ENCODE results near the gene WNT10A.

WNT10A gene

GRCh38 chr2:218878926-218879761 is 1.5 kb upstream of the WNT10A start:
- Histone ChIP-seq H3K9me2 (replicated peaks; ENCODE audit: low read depth, low read length) (no peaks in the 10 kb centered on the region), H3F3A (ENCODE audit: low read depth) (no peaks in the 10 kb centered on the region), H4K20me1 (ENCODE audit: insufficient read depth, low read length, poor library complexity, severe bottlenecking) (no peaks in the 10 kb centered on the region), H3K4me2 (ENCODE audit: low read depth, low read length, poor library complexity, severe bottlenecking) (no peak overlapping the region), H3K9me3 (ENCODE audit: insufficient read depth, low read depth, low read length) (no peaks in the 10 kb centered on the region), H2AFZ (ENCODE audit: low read length) (no peak overlapping the region), H3K36me3 (ENCODE audit: insufficient read depth, low read length) (no peaks in the 10 kb centered on the region), H3K27me3 (ENCODE audit: insufficient read depth, low read length, poor library complexity, severe bottlenecking) (no peaks in the 10 kb centered on the region), H3K9ac (ENCODE audit: low read depth, low read length, poor library complexity, severe bottlenecking) (no peak overlapping the region), H3K4me1 (ENCODE audit: insufficient read depth, low read length, poor library complexity, severe bottlenecking) (peaks cover 17% of the 10 kb centered on the region), H3K4me3 (ENCODE audit: low read length, poor library complexity, severe bottlenecking) (no peak overlapping the region), H3K79me2 (ENCODE audit: insufficient read depth, low read length) (no peaks in the 10 kb centered on the region)
- TF ChIP-seq EZH2phosphoT487 (IDR thresholded peaks at IDR 0.05; ENCODE audit: borderline replicate concordance): no peak
- TF ChIP-seq CTCF (conservative IDR thresholded peaks at IDR 0.05; ENCODE audit: low read length): no peak

GRCh38 chr2:218879776-218880101 is 913 bp upstream of the WNT10A start:
- H3K4me2 ChIP-seq (ENCODE audit: low read depth, low read length, poor library complexity, severe bottlenecking): peak overlapping the region; percentile 46
- H3K4me3 ChIP-seq (ENCODE audit: low read length, poor library complexity, severe bottlenecking): peak overlapping the region; percentile 40

GRCh38 chr2:218880859-218881594 is 375 bp downstream of the WNT10A start:
- H4K20me1 ChIP-seq (ENCODE audit: insufficient read depth, low read length, poor library complexity, severe bottlenecking): no peaks in the 10 kb centered on the region
- H2AFZ ChIP-seq (ENCODE audit: low read length): no peak overlapping the region
- H3K9ac ChIP-seq (ENCODE audit: low read depth, low read length, poor library complexity, severe bottlenecking): no peak overlapping the region
- no peak overlapping the region for H3K4me2 ChIP-seq (ENCODE audit: low read depth, low read length, poor library complexity, severe bottlenecking)
- TF ChIP-seq CTCF (conservative IDR thresholded peaks at IDR 0.05; ENCODE audit: low read length): no peak
- no peak for TF ChIP-seq EZH2phosphoT487 (IDR thresholded peaks at IDR 0.05; ENCODE audit: borderline replicate concordance)
- H3K27me3 ChIP-seq (ENCODE audit: insufficient read depth, low read length, poor library complexity, severe bottlenecking): no peaks in the 10 kb centered on the region
- peaks cover 17% of the 10 kb centered on the region for H3K4me1 ChIP-seq (ENCODE audit: insufficient read depth, low read length, poor library complexity, severe bottlenecking)
- no peaks in the 10 kb centered on the region for H3K79me2 ChIP-seq (ENCODE audit: insufficient read depth, low read length)
- no peaks in the 10 kb centered on the region for H3K36me3 ChIP-seq (ENCODE audit: insufficient read depth, low read length)
- H3K9me2 ChIP-seq (replicated peaks; ENCODE audit: low read depth, low read length): no peaks in the 10 kb centered on the region
- no peak overlapping the region for H3K4me3 ChIP-seq (ENCODE audit: low read length, poor library complexity, severe bottlenecking)
- H3K9me3 ChIP-seq (ENCODE audit: insufficient read depth, low read depth, low read length): no peaks in the 10 kb centered on the region
- no peaks in the 10 kb centered on the region for H3F3A ChIP-seq (ENCODE audit: low read depth)

More at GRCh38 chr2:218879776-218880101, 913 bp upstream of the WNT10A start:
- Histone ChIP-seq H3K79me2 (ENCODE audit: insufficient read depth, low read length) (no peaks in the 10 kb centered on the region), H3K27me3 (ENCODE audit: insufficient read depth, low read length, poor library complexity, severe bottlenecking) (no peaks in the 10 kb centered on the region), H3K9me3 (ENCODE audit: insufficient read depth, low read depth, low read length) (no peaks in the 10 kb centered on the region), H3K9ac (ENCODE audit: low read depth, low read length, poor library complexity, severe bottlenecking) (no peak overlapping the region), H4K20me1 (ENCODE audit: insufficient read depth, low read length, poor library complexity, severe bottlenecking) (no peaks in the 10 kb centered on the region), H2AFZ (ENCODE audit: low read length) (no peak overlapping the region), H3K36me3 (ENCODE audit: insufficient read depth, low read length) (no peaks in the 10 kb centered on the region), H3K9me2 (replicated peaks; ENCODE audit: low read depth, low read length) (no peaks in the 10 kb centered on the region), H3F3A (ENCODE audit: low read depth) (no peaks in the 10 kb centered on the region), H3K4me1 (ENCODE audit: insufficient read depth, low read length, poor library complexity, severe bottlenecking) (peaks cover 17% of the 10 kb centered on the region)
- TF ChIP-seq EZH2phosphoT487 (IDR thresholded peaks at IDR 0.05; ENCODE audit: borderline replicate concordance) (no peak), CTCF (conservative IDR thresholded peaks at IDR 0.05; ENCODE audit: low read length) (no peak)
